ENCODE data around the gene SLC8A2.
A peak's percentile ranks its signal among the peaks of the same experiment; 100 is the strongest.

SLC8A2 gene

GRCh38 chr19:47405854-47406417 lies 65.8 kb downstream of the SLC8A2 start:
- no peak for TF ChIP-seq CTCF (IDR thresholded peaks at IDR 0.05; ENCODE audit: control insufficient read depth, extremely low read depth, insufficient read depth)
- H3K4me3 ChIP-seq (ENCODE audit: low read depth, low read length) = no peak overlapping the region
- no peak for DNase-seq (ENCODE audit: low read depth)

GRCh38 chr19:47405197-47405550 lies 66.5 kb downstream of the SLC8A2 start:
- no peak overlapping the region for H3K4me3 ChIP-seq (ENCODE audit: low read depth, low read length)
- no peak for TF ChIP-seq CTCF (IDR thresholded peaks at IDR 0.05; ENCODE audit: control insufficient read depth, extremely low read depth, insufficient read depth)
- no peak for DNase-seq (ENCODE audit: low read depth)

- H3K4me3 ChIP-seq (ENCODE audit: low read depth, low read length) = no peak overlapping the region
- no peak for TF ChIP-seq CTCF (IDR thresholded peaks at IDR 0.05; ENCODE audit: control insufficient read depth, extremely low read depth, insufficient read depth)
- no peak for DNase-seq (ENCODE audit: low read depth)
Observed at GRCh38 chr19:47404334-47405196, 67.1 kb downstream of the SLC8A2 start.

DNA sequence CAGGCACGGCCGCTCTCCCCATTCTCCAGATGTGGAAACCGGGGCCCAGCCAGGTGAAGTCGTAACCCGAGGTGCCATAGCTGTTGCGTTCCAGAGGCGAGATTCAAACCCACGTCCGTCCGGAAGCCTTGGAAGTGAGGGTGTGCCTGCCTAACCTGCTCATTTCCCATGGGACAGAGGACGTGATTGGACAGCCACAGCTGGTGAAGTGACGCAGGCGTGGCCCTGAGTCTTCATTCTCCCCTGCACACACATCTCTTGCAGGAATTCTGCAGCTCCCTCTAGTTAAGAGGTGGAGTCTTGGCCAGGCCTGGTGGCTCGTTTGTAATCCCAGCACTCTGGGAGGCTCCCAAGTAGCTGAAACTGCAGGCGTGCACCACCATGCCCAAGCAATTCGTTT lies 69.2 kb downstream of the SLC8A2 start:
- no peak for DNase-seq (ENCODE audit: low read depth)
- no peak overlapping the region for H3K4me3 ChIP-seq (ENCODE audit: low read depth, low read length)
- TF ChIP-seq CTCF (IDR thresholded peaks at IDR 0.05; ENCODE audit: control insufficient read depth, extremely low read depth, insufficient read depth) = no peak

DNA sequence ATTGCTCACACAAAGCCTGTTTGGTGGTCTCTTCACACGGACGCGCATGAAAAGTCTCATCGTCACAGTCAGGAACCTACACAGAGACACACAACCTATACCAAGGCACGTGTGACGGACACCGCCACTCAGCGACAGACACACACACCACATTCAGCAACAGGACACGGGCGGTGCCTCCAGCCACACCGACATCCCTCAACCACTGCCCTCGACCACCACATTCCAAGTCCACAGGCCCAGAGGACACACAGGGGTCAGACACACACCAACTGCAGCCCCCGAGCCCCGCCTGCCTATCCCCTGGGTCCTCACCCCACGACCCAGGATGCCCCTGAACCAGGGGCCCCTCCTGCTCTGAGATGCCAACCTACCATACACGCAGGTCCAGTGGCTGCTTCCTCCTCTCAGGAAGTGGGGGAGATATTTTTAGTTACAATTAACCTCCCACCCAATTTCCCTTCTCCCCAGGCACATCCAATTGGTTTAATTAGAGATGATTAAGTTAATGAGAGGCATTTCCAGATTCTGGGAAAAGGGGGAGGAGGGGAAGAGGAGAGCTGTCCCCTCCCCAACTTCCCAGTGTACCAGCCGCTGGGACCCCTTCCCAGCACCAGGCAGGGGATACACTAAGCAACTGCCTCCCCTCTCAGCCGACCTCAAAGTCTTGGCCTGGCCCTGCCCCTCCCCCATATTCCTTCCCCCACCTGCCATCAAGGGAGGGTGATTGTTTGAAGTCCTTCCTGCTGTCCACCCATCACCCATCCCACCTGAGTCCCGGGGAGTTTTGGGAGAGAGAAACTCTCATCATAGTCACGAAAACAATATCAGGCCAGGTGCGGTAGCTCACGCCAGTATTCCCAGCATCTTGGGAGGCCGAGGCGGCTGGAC lies 72.7 kb downstream of the SLC8A2 start:
- no peak for DNase-seq (ENCODE audit: low read depth)
- no peak overlapping the region for H3K4me3 ChIP-seq (ENCODE audit: low read depth, low read length)
- no peak for TF ChIP-seq CTCF (IDR thresholded peaks at IDR 0.05; ENCODE audit: control insufficient read depth, extremely low read depth, insufficient read depth)

GRCh38 chr19:47391510-47392223 lies 80.0 kb downstream of the SLC8A2 start:
- TF ChIP-seq CTCF (IDR thresholded peaks at IDR 0.05; ENCODE audit: control insufficient read depth, extremely low read depth, insufficient read depth) = peak; percentile 60
- no peak overlapping the region for H3K4me3 ChIP-seq (ENCODE audit: low read depth, low read length)
- DNase-seq (ENCODE audit: low read depth) = peak; percentile 3
